ENCODE measurements around the gene GIMAP7. TPM values are rescaled to one million over a fixed set of nuclear protein-coding genes. Genes with fewer than 3 reads are reported as not detected.
A peak's percentile ranks its signal among the peaks of the same experiment; 100 is the strongest.

Gene GIMAP7
- total RNA-seq, 3 donors from 2014 or later: 9.4 to 22.1 (median 15.7) TPM

- TF ChIP-seq POLR2A (IDR thresholded peaks at IDR 0.05): no peak
- TF ChIP-seq POLR2AphosphoS5 (IDR thresholded peaks at IDR 0.05): no peak
- no peak for TF ChIP-seq CTCF (IDR thresholded peaks at IDR 0.05)
- H3K9me3 ChIP-seq: no peaks in the 10 kb centered on the region
- no peaks in the 10 kb centered on the region for H3K36me3 ChIP-seq
- peak overlapping the region; percentile 40 to 63 (median 44) for H3K4me3 ChIP-seq
- no peaks in the 10 kb centered on the region for H3K4me1 ChIP-seq
- intact Hi-C loops (cut with DNase I; ENCODE audit: low total_unique reads): no loop called here
- peak overlapping the region in 1 of 2 donors; percentile 78 for H3K27ac ChIP-seq
- H3K27me3 ChIP-seq: no peaks in the 10 kb centered on the region
- DNase-seq (ENCODE audit: low spot score in 2 of 2): no peak
These were observed 54.0 kb downstream of the GIMAP7 start for GRCh38 chr7:150568714-150569113.

GRCh38 chr7:150569245-150569955 is 54.7 kb downstream of the GIMAP7 start:
- H3K9me3 ChIP-seq: no peaks in the 10 kb centered on the region
- intact Hi-C loops (cut with DNase I; ENCODE audit: low total_unique reads): no loop called here
- H3K36me3 ChIP-seq: no peaks in the 10 kb centered on the region
- TF ChIP-seq POLR2A (IDR thresholded peaks at IDR 0.05): no peak
- no peak for TF ChIP-seq CTCF (IDR thresholded peaks at IDR 0.05)
- no peak for TF ChIP-seq POLR2AphosphoS5 (IDR thresholded peaks at IDR 0.05)
- peak overlapping the region in 1 of 2 donors; percentile 61 for H3K27ac ChIP-seq
- peak overlapping the region; percentile 40 to 63 (median 44) for H3K4me3 ChIP-seq
- H3K27me3 ChIP-seq: no peaks in the 10 kb centered on the region
- H3K4me1 ChIP-seq: no peaks in the 10 kb centered on the region
- no peak for DNase-seq (ENCODE audit: low spot score in 2 of 2)

Other genes with a start within 250 kb of the GIMAP7 start
- gene LRRC61, start 191.5 kb upstream of the GIMAP7 start, total RNA-seq: 10 to 100 TPM in 2 of 3 donors, 1 to 10 TPM in 1; 8.0 to 23.4 (median 15.4) TPM
- gene ACTR3C, start 191.3 kb upstream of the GIMAP7 start, total RNA-seq: 10 to 100 TPM in 2 of 3 donors, 1 to 10 TPM in 1; 5.0 to 54.0 (median 30.2) TPM
- gene RARRES2, start 173.2 kb upstream of the GIMAP7 start, total RNA-seq: 100 to 1,000 TPM; 156 to 297 (median 267) TPM
- gene REPIN1, start 146.1 kb upstream of the GIMAP7 start, total RNA-seq: 10 to 100 TPM; 43.7 to 70.8 (median 68.2) TPM
- 1 to 10 TPM; 1.9 to 5.7 (median 4.6) TPM for gene ZNF775, start 135.5 kb upstream of the GIMAP7 start, total RNA-seq
- 10 to 100 TPM in 2 of 3 donors, 1 to 10 TPM in 1; 7.2 to 11.5 (median 10.4) TPM for gene GIMAP8, start 64.2 kb upstream of the GIMAP7 start, total RNA-seq
- 10 to 100 TPM; 19.3 to 29.8 (median 29.2) TPM for gene GIMAP4, start 52.5 kb downstream of the GIMAP7 start, total RNA-seq
- 10 to 100 TPM; 13.3 to 35.2 (median 28.2) TPM for gene GIMAP6, start 117.5 kb downstream of the GIMAP7 start, total RNA-seq
- gene GIMAP2, start 170.8 kb downstream of the GIMAP7 start, total RNA-seq: 10 to 100 TPM in 2 of 3 donors, 1 to 10 TPM in 1; 9.2 to 18.2 (median 10.7) TPM
- gene GIMAP1, start 201.7 kb downstream of the GIMAP7 start, total RNA-seq: 1 to 10 TPM; 3.5 to 9.0 (median 6.6) TPM
- 10 to 100 TPM; 18.7 to 36.0 (median 30.5) TPM for gene GIMAP5, start 222.5 kb downstream of the GIMAP7 start, total RNA-seq

Data from breast epithelium (tissue), 4 donors.